Endodermal cell (in vitro differentiated cells): ENCODE results near the gene CCDC57. TPM values are rescaled to one million over a fixed set of nuclear protein-coding genes. Genes with fewer than 3 reads are reported as not detected.

Experiments used
- DNase-seq: peaks from one replicate; pipeline ENCODE4 v3.0.0-alpha.2; 2017
- H3K27ac ChIP-seq: 2 replicates; pipeline ENCODE4 v1.5.1; 2013; ENCODE audit warnings: mild to moderate bottlenecking, low read depth, low read length, moderate library complexity
- H3K27me3 ChIP-seq: 2 replicates; pipeline ENCODE4 v1.6.1; 2013; ENCODE audit warnings: mild to moderate bottlenecking, low read length, moderate library complexity; ENCODE audit not compliant: insufficient read depth, control insufficient read depth, poor library complexity, severe bottlenecking
- H3K36me3 ChIP-seq: 2 replicates; pipeline ENCODE4 v1.7.0; 2013; ENCODE audit warnings: mild to moderate bottlenecking, low read length, moderate library complexity; ENCODE audit not compliant: control insufficient read depth, insufficient read depth
- H3K4me1 ChIP-seq: one replicate; pipeline ENCODE4 v1.7.0; 2013; ENCODE audit warnings: low read length; ENCODE audit not compliant: control insufficient read depth, insufficient read depth
- H3K4me3 ChIP-seq: 2 replicates; pipeline ENCODE4 v1.5.1; 2013; ENCODE audit warnings: mild to moderate bottlenecking, low read length, moderate library complexity
- H3K9ac ChIP-seq: 2 replicates; pipeline ENCODE4 v1.6.1; 2013; ENCODE audit warnings: mild to moderate bottlenecking, low read length, moderate library complexity; ENCODE audit not compliant: poor library complexity, severe bottlenecking; ENCODE audit errors: extremely low read depth
- H3K9me3 ChIP-seq: 2 replicates; pipeline ENCODE4 v1.6.1; 2013; ENCODE audit warnings: mild to moderate bottlenecking, low read length, moderate library complexity; ENCODE audit not compliant: control insufficient read depth
- H3K27ac Mint-ChIP-seq: 2 replicates; pipeline ENCODE4 v1.8.0; 2020; ENCODE audit warnings: mixed read lengths
- H3K27me3 Mint-ChIP-seq: 2 replicates; pipeline ENCODE4 v1.8.0; 2021; ENCODE audit warnings: mild to moderate bottlenecking, mixed read lengths; ENCODE audit not compliant: insufficient read depth
- H3K36me3 Mint-ChIP-seq: 2 replicates; pipeline ENCODE4 v1.8.0; 2020; ENCODE audit warnings: low read depth, mixed read lengths
- H3K4me1 Mint-ChIP-seq: 2 replicates; pipeline ENCODE4 v1.8.0; 2020; ENCODE audit warnings: mixed read lengths
- H3K4me3 Mint-ChIP-seq: 2 replicates; pipeline ENCODE4 v1.8.0; 2020; ENCODE audit warnings: mild to moderate bottlenecking, moderate library complexity, mixed read lengths
- H3K9me3 Mint-ChIP-seq: 2 replicates; pipeline ENCODE4 v1.8.0; 2020; ENCODE audit warnings: mild to moderate bottlenecking, mixed read lengths
- CTCF ChIP-seq: fragments of 200-600 bp; sonication (generic); conservative IDR thresholded peaks from 2 replicates; pipeline ENCODE4 v1.5.0; 2021; ENCODE audit warnings: antibody characterized with exemption, mild to moderate bottlenecking
- WGBS, 2 experiments: methylation state at CpG; one replicate each; pipeline versions ENCODE4 v1.1.5 to v1.1.7; 2013; ENCODE audit warnings: missing lambda C conversion rate in 2 of 2, mixed read lengths in 1 of 2; ENCODE audit not compliant: insufficient coverage in 1 of 2, insufficient read length in 1 of 2; 5-methylcytosine and 5-hydroxymethylcytosine counted together
- total RNA-seq, 2 donors: library from RNA; stranded (reverse); fragmentation: NEBNext Ultra II Directional in 1 of 2; extraction: Animal tissue kit (Norgen Biotek cat#: 25700) in 1 of 2; gene quantifications; 2 replicates in 1 of 2; 3 replicates in 1 of 2; pipeline ENCODE4 v1.2.1, GENCODE V29; 2021

Gene CCDC57
- total RNA-seq, 2 donors from 2014 or later: 61.8 to 82.8 TPM

DNA sequence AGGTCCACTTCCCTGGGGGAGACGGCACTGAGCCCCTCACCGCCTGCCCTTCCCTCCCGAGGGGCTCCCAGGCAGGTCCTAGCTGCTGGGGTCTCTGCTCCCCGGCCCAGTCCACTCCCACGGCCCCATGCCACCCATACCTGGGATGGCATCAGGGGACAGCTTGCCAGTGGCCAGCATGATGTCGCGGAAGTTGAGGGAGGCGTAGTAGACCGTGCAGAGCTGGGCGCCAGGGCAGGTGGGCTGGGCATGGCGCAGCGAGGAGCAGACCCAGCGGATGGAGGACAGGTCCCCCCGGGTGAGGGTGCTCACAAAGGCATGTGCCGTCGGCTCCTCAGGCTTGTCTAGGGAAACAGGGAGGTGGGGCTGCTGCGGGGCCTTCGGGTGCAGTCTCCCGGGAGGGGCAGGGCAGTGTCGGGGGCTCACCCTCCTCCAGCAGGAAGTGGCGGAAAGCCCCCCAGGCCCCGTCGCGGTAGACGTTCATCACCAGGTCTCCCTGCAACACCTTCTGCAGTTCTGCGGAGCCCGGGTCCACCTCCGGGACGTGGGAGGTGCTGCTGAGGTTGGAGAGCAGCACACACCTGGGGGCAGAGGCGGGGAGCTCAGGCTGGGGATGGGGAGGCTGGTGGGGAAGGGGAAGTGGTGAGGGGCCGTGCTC lies 128.1 kb downstream of the CCDC57 start:
- Histone ChIP-seq H3K27me3 (no peaks in the 10 kb centered on the region), H3K4me3 (no peak overlapping the region), H3K36me3 (peaks cover 49% of the 10 kb centered on the region), H3K9me3 (no peaks in the 10 kb centered on the region), H3K27ac (no peak overlapping the region), H3K9ac (no peak overlapping the region), H3K4me1 (no peaks in the 10 kb centered on the region)
- DNase-seq: no peak
- Mint-ChIP-seq H3K9me3 (no peaks in the 10 kb centered on the region), H3K27me3 (no peaks in the 10 kb centered on the region), H3K36me3 (peaks cover 29% of the 10 kb centered on the region), H3K4me1 (no peaks in the 10 kb centered on the region), H3K27ac (no peak overlapping the region), H3K4me3 (no peak overlapping the region)
- no peak for TF ChIP-seq CTCF
- WGBS, 2 experiments: 95 to 97% methylated on average over 20 to 31 of the region's 31 CpGs

DNA sequence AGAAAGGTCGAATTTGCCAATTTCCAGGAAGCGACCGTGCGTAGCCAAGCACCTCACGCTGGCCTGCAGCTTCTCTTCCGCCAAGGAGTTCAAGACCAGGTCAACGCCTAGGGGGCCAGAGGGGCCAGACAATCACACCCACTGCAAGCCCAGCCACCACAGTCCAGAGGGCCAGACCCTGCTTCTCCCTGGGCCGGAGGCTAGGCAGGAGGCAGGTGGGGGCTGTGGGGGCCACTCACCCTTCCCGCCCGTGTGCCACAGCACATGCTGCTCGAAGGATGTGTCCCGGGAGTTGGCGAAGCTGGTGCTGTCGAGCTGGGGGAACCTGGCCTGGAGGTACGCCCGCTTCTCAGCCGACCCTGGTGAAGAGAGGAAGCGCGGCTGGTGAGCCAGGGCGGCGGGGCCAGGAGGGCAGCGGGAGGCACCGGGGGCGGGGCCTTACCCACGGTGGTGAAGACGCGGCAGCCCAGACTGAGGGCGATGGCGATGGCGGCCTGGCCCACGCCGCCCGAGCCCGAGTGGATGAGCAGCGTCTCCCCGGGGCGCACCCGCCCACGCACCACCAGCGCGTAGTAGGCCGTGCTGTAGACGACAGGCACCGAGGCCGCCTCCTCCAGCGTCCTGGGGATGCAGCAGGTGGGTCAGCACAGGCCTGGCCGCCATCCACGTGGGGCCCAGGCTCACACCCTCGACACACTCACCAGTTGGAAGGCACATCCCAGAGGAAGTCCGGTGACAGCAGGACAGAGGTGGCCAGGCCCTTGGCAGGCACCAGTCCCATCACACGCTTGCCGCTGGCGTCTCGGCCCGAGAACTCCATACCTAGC lies 128.9 kb downstream of the CCDC57 start:
- no peak overlapping the region for H3K27ac ChIP-seq
- DNase-seq: no peak
- H3K4me1 ChIP-seq: no peaks in the 10 kb centered on the region
- no peak for TF ChIP-seq CTCF
- no peak overlapping the region for H3K4me3 ChIP-seq
- no peak overlapping the region for H3K9ac ChIP-seq
- H3K9me3 ChIP-seq: no peaks in the 10 kb centered on the region
- no peaks in the 10 kb centered on the region for H3K4me1 Mint-ChIP-seq
- peaks cover 43% of the 10 kb centered on the region for H3K36me3 ChIP-seq
- H3K27me3 ChIP-seq: no peaks in the 10 kb centered on the region
- no peak overlapping the region for H3K27ac Mint-ChIP-seq
- no peaks in the 10 kb centered on the region for H3K27me3 Mint-ChIP-seq
- H3K9me3 Mint-ChIP-seq: no peaks in the 10 kb centered on the region
- 95 to 98% methylated on average over 45 to 55 of the region's 55 CpGs for WGBS, 2 experiments
- H3K4me3 Mint-ChIP-seq: no peak overlapping the region
- H3K36me3 Mint-ChIP-seq: peaks cover 35% of the 10 kb centered on the region

DNA sequence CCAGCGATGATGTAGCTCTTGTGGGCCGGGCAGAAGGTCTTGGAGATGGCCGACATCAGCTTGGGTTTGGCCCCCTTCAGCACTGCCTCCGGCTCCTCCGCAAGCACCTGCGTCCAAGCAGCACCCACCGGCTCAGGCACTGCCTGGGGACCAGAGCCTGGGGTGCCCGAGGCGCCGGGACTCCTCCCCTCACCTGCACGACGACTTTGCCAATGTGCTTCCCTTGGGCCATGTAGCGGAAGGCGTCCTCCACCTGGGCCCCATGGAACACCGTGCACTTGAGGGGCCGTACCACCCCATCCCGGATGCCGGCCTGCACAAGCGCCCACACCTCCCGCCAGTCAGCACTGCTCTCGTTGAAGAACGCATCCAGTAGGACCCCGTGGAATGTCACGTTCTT lies 129.6 kb downstream of the CCDC57 start:
- H3K36me3 ChIP-seq: peaks cover 41% of the 10 kb centered on the region
- H3K27ac ChIP-seq: no peak overlapping the region
- DNase-seq: no peak
- WGBS, 2 experiments: 95 to 96% methylated on average over 24 of the region's 24 CpGs
- Mint-ChIP-seq H3K36me3 (peaks cover 35% of the 10 kb centered on the region), H3K4me1 (no peaks in the 10 kb centered on the region), H3K27me3 (no peaks in the 10 kb centered on the region), H3K4me3 (no peak overlapping the region), H3K27ac (no peak overlapping the region), H3K9me3 (no peaks in the 10 kb centered on the region)
- H3K9ac ChIP-seq: no peak overlapping the region
- no peaks in the 10 kb centered on the region for H3K9me3 ChIP-seq
- H3K4me3 ChIP-seq: no peak overlapping the region
- no peaks in the 10 kb centered on the region for H3K27me3 ChIP-seq
- TF ChIP-seq CTCF: no peak
- H3K4me1 ChIP-seq: no peaks in the 10 kb centered on the region
